Measurements from ENCODE around the gene ABCC11.

ABCC11 gene

DNA sequence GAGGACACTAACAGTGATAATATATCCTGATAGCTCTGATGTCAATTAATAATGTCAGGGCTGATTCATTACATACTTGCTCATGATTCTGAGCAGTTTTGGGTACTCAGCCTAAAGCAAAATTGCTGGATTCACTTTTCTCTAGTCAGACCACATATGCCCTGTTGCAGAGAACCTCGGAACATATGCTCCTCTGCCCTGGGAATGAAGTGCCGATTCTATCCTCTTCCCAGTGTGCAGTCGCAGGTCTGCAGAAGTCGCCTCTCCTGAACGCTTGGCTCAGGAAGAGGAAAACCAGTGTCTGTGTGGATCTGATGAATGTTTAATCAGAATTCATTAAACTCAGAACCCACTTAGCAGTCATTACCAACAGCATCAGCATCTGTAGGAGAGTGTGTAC, 126.1 kb downstream of the ABCC11 start:
- DNase-seq = no peak
- in situ Hi-C loops (cut with HindIII; ENCODE audit: low pct_ligation_motif_present, low pct_unique_long_range_greater_than_20kb, low sequenced_read_pairs) = no loop called here

GRCh38 chr16:48118841-48119240, 128.5 kb downstream of the ABCC11 start:
- in situ Hi-C loops (cut with HindIII; ENCODE audit: low pct_ligation_motif_present, low pct_unique_long_range_greater_than_20kb, low sequenced_read_pairs) = no loop called here

DNA sequence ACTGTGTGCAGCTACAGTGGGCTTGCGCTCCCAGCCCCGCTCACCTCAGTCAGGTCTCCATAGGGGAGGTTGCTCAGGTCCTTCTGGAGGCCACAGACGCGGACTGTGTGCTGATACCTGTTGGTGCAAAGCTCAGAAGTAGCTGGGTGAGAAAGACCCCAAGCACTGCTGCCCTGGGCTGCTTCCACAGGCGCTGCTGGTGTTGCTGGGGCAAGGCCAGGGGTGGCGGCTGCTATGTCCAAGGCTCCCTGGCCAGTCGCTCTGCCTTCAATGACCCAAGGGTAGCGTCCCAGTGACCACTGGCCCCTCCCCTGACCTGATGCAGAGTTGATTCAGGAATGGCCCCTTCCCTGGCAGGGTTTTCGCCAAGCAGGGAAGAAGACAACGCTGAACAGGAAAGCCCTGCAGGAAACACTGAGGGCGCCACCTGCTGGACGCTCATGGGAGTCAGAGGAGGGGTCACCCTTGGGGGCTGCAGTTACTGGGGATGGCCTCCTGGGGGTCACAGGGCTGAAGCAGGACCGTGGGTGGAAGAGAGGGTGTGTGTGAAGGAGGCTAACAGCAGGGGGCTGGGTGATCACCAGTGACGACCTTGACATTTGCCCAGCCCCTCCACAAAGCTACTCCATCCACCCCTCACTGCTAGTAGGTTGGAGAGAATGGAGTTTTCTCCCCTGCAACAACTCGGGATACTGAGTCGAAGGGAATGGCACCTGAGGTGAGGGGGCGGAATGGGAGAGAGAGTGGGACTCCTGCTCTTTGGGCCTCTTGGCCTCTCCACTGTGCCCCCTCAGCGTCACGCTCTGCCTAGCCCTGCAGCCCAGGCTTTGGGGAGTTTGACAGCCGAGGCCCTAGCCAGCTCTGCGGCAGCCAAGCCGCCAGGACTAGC, 129.9 kb downstream of the ABCC11 start:
- DNase-seq = peak; percentile 73
- in situ Hi-C loops (cut with HindIII; ENCODE audit: low pct_ligation_motif_present, low pct_unique_long_range_greater_than_20kb, low sequenced_read_pairs) = no loop called here

More at GRCh38 chr16:48118841-48119240, 128.5 kb downstream of the ABCC11 start:
- DNase-seq = no peak
